Motor neuron (in vitro differentiated cells): ENCODE data around the gene SCGN. TPM values are rescaled to one million over a fixed set of nuclear protein-coding genes. Genes with fewer than 3 reads are reported as not detected.

ENCODE experiments used
- ATAC-seq, 8 experiments: fragments of 200-7000 bp; cut with Tn5 transposase; replicated peaks in 6 of 8; 2 replicates each; pipeline ENCODE4 v1.8.0; 2021; ENCODE audit warnings: mild to moderate bottlenecking in 8 of 8, moderate library complexity in 8 of 8
- H3K27ac ChIP-seq, 2 donors: fragments of 250-450 bp; sonication (Bioruptor Pico); 2 replicates each; pipeline ENCODE4 v1.9.0; 2021; ENCODE audit warnings: antibody characterized with exemption in 2 of 2, mild to moderate bottlenecking in 2 of 2, moderate library complexity in 1 of 2
- H3K4me1 ChIP-seq, 2 donors: fragments of 250-450 bp; sonication (Bioruptor Pico); replicated peaks in 1 of 2; 2 replicates each; pipeline ENCODE4 v1.6.1; 2021; ENCODE audit warnings: antibody characterized with exemption in 2 of 2, mild to moderate bottlenecking in 2 of 2, moderate library complexity in 1 of 2
- H3K4me3 ChIP-seq, 5 donors: fragments of 250-450 bp; sonication (Bioruptor Pico); 2 replicates each; pipeline ENCODE4 v1.9.0; 2021; ENCODE audit warnings: antibody characterized with exemption in 5 of 5, mild to moderate bottlenecking in 5 of 5, moderate library complexity in 4 of 5
- WGBS, 10 experiments: fragments of 450-650 bp; shearing (Covaris generic); methylation state at CpG; one replicate each; pipeline ENCODE4 v1.0.0; 2022; 5-methylcytosine and 5-hydroxymethylcytosine counted together
- in situ Hi-C, 9 experiments: fragments of 400-800 bp; cut with MboI; loops; one replicate each; pipeline ENCODE4 v1.15.0; 2021; ENCODE audit warnings: low sequenced_read_pairs in 9 of 9, low pct_unique_long_range_greater_than_20kb in 2 of 9; ENCODE audit not compliant: unreplicated experiment in 9 of 9
- total RNA-seq, 8 experiments: library from RNA; unstranded; fragments of 300-600 nt; gene quantifications; 2 replicates each; pipeline versions ENCODE4 v1.2.3 to v1.2.4, GENCODE V29; 2022

SCGN gene
- total RNA-seq, 8 experiments from 2014 or later: 0.27 to 10.2 (median 2.3) TPM; not detected in 1

- Histone ChIP-seq H3K27ac (no peak overlapping the region), H3K4me1 (peaks cover 0 to 2% of the 10 kb centered on the region in 2 donors), H3K4me3 (no peak overlapping the region)
- WGBS, 10 experiments: 10 to 80% (median 65%) methylated on average over 1 of the region's 1 CpG; no CpG with 5 or more reads in 4 of the 10 experiments
- in situ Hi-C loops: loop anchor here in 3 of 9 experiments (25.0 kb wide), 3 partner anchors 289 to 361 kb away; partner anchors contain the start of gene SLC17A2 (in 1 of the 3)
- no peak for ATAC-seq
These were observed 28.9 kb upstream of the SCGN start for GRCh38 chr6:25623065-25623464.

DNA sequence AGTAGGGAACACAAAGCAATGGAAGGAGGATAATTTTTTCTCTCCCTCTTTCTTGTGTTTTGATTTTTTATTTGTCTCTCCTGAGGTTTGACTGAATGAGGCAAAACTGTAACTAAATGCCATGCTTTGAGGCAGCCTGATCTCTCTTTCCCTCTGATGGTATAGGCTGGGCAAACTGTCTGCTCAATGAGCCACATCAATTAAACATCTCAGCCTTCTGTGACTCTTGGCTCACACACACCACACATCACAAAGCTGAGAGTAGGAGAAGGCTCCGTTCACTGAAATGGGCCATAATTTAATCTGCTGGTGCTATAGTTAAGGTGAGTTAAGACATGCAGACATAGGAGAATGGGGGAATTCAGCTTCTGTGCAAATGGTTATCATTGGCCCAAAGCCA lies 28.1 kb upstream of the SCGN start:
- ATAC-seq: peak in 1 of 8 experiments; percentile 13
- peaks cover 0 to 5% of the 10 kb centered on the region in 2 donors for H3K4me1 ChIP-seq
- WGBS, 10 experiments: 40 to 100% (median 92%) methylated on average over 1 of the region's 1 CpG; no CpG with 5 or more reads in 6 of the 10 experiments
- H3K27ac ChIP-seq: no peak overlapping the region
- no peak overlapping the region for H3K4me3 ChIP-seq
- in situ Hi-C loops: loop anchor here in 3 of 9 experiments (25.0 kb wide), 3 partner anchors 288 to 362 kb away; partner anchors contain the start of gene SLC17A2 (in 1 of the 3)

DNA sequence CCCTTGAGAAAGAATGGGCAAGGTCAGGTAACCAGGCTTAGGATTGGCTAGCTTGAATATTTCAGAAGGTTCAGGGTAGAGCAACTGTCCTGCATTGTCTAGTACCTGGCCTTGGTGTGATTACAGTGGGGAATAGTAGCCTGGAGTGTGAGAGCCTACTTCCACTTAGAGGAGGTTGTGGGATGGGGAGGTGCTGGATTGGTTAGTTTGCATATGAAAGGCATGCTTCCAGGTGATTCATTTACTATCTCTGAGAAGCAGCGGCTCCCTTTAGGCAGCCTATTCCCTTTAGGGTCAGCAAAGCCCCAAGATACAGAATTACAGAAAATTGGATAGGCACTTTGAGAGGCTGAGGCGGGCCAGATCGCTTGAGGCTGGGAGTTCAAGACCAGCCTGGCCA lies 25.0 kb upstream of the SCGN start:
- Histone ChIP-seq H3K27ac (no peak overlapping the region), H3K4me1 (peaks cover 0 to 9% of the 10 kb centered on the region in 2 donors), H3K4me3 (no peak overlapping the region)
- in situ Hi-C loops: no loop called here
- ATAC-seq: no peak
- WGBS, 10 experiments: 20 to 87% (median 46%) methylated on average over 1 to 3 of the region's 3 CpGs; no CpG with 5 or more reads in 4 of the 10 experiments

DNA sequence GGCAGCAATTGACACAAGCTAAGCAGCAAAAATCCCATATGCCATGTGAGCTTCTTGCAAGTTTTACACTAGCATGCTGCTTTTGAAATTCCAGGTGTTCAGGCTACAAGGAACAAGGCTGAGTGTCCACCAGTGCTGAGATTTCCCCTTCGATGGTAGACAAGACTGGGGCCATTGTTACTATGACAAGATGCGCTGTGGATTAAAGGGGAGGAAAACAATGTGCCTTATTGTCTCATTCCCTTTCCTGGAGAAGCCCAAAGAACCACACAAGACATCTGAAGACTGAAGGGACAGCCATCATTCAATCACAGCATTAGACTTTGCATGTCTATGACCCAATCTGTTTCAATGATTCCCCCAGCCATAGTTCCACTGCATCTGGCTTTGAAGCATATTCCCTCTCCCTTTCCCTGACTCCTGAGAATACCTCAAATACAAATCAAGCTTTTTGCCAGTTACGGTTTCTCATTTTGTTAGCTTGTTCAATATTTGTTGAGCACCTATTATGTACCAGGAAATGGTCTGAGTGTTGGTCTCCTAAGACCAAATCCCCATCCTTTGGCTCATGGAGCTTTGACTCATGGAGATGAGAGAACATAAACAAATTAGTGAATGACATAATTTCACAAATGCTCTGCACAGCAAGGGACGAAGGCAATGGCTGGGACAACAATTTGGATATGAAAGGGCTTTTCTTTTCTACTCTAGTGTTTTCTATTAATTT lies 23.4 kb upstream of the SCGN start:
- no peak overlapping the region for H3K4me3 ChIP-seq
- H3K27ac ChIP-seq: no peak overlapping the region
- in situ Hi-C loops: no loop called here
- peaks cover 0 to 9% of the 10 kb centered on the region in 2 donors for H3K4me1 ChIP-seq
- ATAC-seq: peak in 1 of 8 experiments; percentile 41
- WGBS, 10 experiments: 29 to 100% (median 69%) methylated on average over 1 to 4 of the region's 4 CpGs; no CpG with 5 or more reads in 1 of the 10 experiments

- in situ Hi-C loops: no loop called here
- Histone ChIP-seq H3K27ac (no peak overlapping the region), H3K4me1 (peaks cover 0 to 9% of the 10 kb centered on the region in 2 donors), H3K4me3 (no peak overlapping the region)
- WGBS, 10 experiments: 17 to 67% (median 40%) methylated on average over 1 to 3 of the region's 4 CpGs; no CpG with 5 or more reads in 3 of the 10 experiments
- ATAC-seq: peak in 4 of 8 experiments; percentile 41 to 78 (median 49)
These were observed 22.8 kb upstream of the SCGN start for GRCh38 chr6:25629198-25629576.

DNA sequence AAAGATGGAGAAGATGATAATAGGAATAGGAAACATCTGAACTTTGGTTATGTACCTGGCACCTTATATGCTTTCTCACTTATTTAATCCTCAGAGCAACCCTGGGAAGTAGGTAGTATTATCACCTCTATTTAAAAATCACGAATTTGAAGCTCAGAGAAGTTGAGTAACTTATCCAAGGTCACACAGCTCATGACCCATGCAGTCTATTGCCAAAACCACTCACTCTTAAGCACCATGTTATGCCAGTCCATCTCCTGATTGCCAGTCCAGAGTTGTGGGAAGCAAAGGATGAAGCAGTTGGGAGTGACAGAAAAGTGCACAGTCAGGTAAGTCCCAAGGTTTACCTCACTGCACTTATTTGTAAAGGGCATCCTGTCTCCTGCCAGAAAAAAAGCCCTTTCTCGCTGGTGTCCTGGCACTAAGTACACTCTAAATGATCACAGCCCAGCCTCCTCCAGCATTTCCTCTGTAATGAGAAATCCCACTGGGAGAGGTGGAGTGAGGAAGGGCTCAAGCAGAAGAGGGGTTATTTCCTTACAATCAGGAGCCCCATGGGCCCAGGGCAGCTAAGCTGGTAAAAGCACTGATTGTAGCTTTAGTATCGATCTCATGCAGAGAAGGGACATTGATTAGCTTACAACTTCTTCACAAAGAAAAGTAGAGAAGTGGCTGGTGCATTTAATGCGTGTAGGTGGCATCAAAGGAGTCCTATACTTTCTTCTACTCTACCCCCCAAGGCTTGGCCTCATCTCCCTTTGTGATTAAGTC lies 21.3 kb upstream of the SCGN start:
- in situ Hi-C loops: no loop called here
- ATAC-seq: no peak
- 30 to 67% (median 50%) methylated on average over 1 to 3 of the region's 4 CpGs; no CpG with 5 or more reads in 1 of the 10 experiments for WGBS, 10 experiments
- Histone ChIP-seq H3K27ac (no peak overlapping the region), H3K4me1 (peaks cover 0 to 9% of the 10 kb centered on the region in 2 donors), H3K4me3 (no peak overlapping the region)

- 33 to 100% (median 93%) methylated on average over 1 to 2 of the region's 2 CpGs; no CpG with 5 or more reads in 4 of the 10 experiments for WGBS, 10 experiments
- H3K4me1 ChIP-seq: no peaks in the 10 kb centered on the region
- ATAC-seq: no peak
These were observed 16.1 kb upstream of the SCGN start for GRCh38 chr6:25635886-25636317.

DNA sequence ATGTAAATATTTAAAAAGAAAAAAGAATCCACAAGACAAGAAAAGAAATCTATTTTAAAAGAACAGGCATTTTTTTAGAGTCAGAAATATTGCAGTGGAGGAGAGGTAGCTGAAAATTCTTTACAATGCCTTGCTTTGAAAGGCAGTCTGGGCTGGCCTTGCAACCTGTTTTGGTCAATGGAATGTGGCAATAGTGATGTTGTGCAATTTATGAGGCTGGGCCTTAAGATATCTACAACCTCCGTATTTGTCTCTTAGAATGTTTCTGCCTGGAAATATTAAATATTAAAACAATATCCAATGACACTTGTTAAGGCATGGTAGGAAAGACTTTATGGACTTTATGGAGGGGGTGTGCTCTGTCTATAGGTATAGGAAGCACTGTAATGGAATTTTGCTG lies 14.8 kb upstream of the SCGN start:
- Histone ChIP-seq H3K4me1 (no peaks in the 10 kb centered on the region), H3K27ac (no peak overlapping the region), H3K4me3 (no peak overlapping the region)
- in situ Hi-C loops: no loop called here
- 11 to 100% (median 77%) methylated on average over 1 of the region's 1 CpG; no CpG with 5 or more reads in 2 of the 10 experiments for WGBS, 10 experiments
- ATAC-seq: no peak

More at GRCh38 chr6:25635886-25636317, 16.1 kb upstream of the SCGN start:
- Histone ChIP-seq H3K4me3 (no peak overlapping the region), H3K27ac (no peak overlapping the region)
- in situ Hi-C loops: no loop called here

- 0 to 88% (median 52%) methylated on average over 1 to 4 of the region's 4 CpGs; no CpG with 5 or more reads in 2 of the 10 experiments for WGBS, 10 experiments
- in situ Hi-C loops: no loop called here
- ATAC-seq: no peak
These were observed 14.0 kb upstream of the SCGN start for GRCh38 chr6:25637960-25638434.

GRCh38 chr6:25639653-25640052 lies 12.4 kb upstream of the SCGN start:
- in situ Hi-C loops: no loop called here
- ATAC-seq: no peak
- Histone ChIP-seq H3K27ac (no peak overlapping the region), H3K4me1 (no peaks in the 10 kb centered on the region), H3K4me3 (no peak overlapping the region)
- 70 to 100% (median 86%) methylated on average over 1 to 4 of the region's 4 CpGs; no CpG with 5 or more reads in 2 of the 10 experiments for WGBS, 10 experiments

More at GRCh38 chr6:25637960-25638434, 14.0 kb upstream of the SCGN start:
- no peak overlapping the region for H3K27ac ChIP-seq
- no peaks in the 10 kb centered on the region for H3K4me1 ChIP-seq
- H3K4me3 ChIP-seq: no peak overlapping the region

DNA sequence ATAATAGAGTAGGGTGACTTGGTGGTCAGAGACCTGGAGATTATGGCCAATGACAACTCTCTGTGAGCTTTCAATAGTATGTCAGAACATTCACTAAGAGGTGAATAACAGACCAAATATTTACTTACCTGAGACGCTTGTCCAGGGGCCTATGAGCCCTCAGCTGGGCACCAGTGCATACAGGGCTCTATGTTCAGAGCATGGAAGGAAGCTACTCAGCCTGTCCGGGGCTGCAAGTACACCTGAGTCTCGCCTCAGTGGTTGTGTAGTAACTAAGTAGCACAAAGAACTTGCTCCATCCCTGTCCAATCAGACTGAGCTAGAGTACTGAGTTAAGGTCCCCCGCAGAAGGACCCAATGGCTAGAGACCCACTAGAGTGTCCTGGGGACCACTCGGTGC lies 11.6 kb upstream of the SCGN start:
- in situ Hi-C loops: no loop called here
- no peak overlapping the region for H3K4me3 ChIP-seq

GRCh38 chr6:25640891-25641290 lies 11.1 kb upstream of the SCGN start:
- no peaks in the 10 kb centered on the region for H3K4me1 ChIP-seq
- H3K27ac ChIP-seq: no peak overlapping the region
- 25 to 100% (median 81%) methylated on average over 1 to 3 of the region's 4 CpGs; no CpG with 5 or more reads in 3 of the 10 experiments for WGBS, 10 experiments
- no peak overlapping the region for H3K4me3 ChIP-seq
- no peak for ATAC-seq
- in situ Hi-C loops: no loop called here

More for the DNA sequence above, 11.6 kb upstream of the SCGN start:
- no peaks in the 10 kb centered on the region for H3K4me1 ChIP-seq
- no peak overlapping the region for H3K27ac ChIP-seq
- ATAC-seq: no peak
- 0 to 100% (median 77%) methylated on average over 1 to 5 of the region's 5 CpGs; no CpG with 5 or more reads in 2 of the 10 experiments for WGBS, 10 experiments

GRCh38 chr6:25641377-25641776 lies 10.6 kb upstream of the SCGN start:
- Histone ChIP-seq H3K4me3 (no peak overlapping the region), H3K4me1 (no peaks in the 10 kb centered on the region), H3K27ac (no peak overlapping the region)
- in situ Hi-C loops: no loop called here
- no peak for ATAC-seq
- WGBS, 10 experiments: 17 to 100% (median 71%) methylated on average over 2 to 5 of the region's 5 CpGs; no CpG with 5 or more reads in 2 of the 10 experiments
